NCI-H2171 (cell line): ENCODE results near the gene PDZRN4.

Experiments used
- DNase-seq: peaks from one replicate; lab custom pipeline; 2025; lab: John Stamatoyannopoulos, UW

PDZRN4 gene

GRCh38 chr12:41356181-41356580 lies 168.1 kb downstream of the PDZRN4 start:
- no peak for DNase-seq

GRCh38 chr12:41361738-41362137 lies 173.6 kb downstream of the PDZRN4 start:
- peak; percentile 15 for DNase-seq

- no peak for DNase-seq
Observed at GRCh38 chr12:41362510-41362909, 174.4 kb downstream of the PDZRN4 start.

GRCh38 chr12:41362931-41363330 lies 174.8 kb downstream of the PDZRN4 start:
- DNase-seq: no peak

GRCh38 chr12:41364211-41364610 lies 176.1 kb downstream of the PDZRN4 start:
- no peak for DNase-seq

GRCh38 chr12:41365653-41366171 lies 177.6 kb downstream of the PDZRN4 start:
- DNase-seq: no peak

- no peak for DNase-seq
Observed at GRCh38 chr12:41367726-41368405, 179.7 kb downstream of the PDZRN4 start.

GRCh38 chr12:41380878-41381277 lies 192.8 kb downstream of the PDZRN4 start:
- no peak for DNase-seq

- no peak for DNase-seq
Observed at GRCh38 chr12:41402801-41403200, 214.7 kb downstream of the PDZRN4 start.

- DNase-seq: peak; percentile 5
Observed at GRCh38 chr12:41407232-41407799, 219.2 kb downstream of the PDZRN4 start.

- DNase-seq: peak; percentile 22
Observed at GRCh38 chr12:41409628-41410027, 221.5 kb downstream of the PDZRN4 start.

GRCh38 chr12:41418586-41418985 lies 230.5 kb downstream of the PDZRN4 start:
- no peak for DNase-seq

- peak; percentile 97 for DNase-seq
Observed at GRCh38 chr12:41419131-41419893, 231.2 kb downstream of the PDZRN4 start.

- no peak for DNase-seq
Observed at GRCh38 chr12:41424651-41425050, 236.5 kb downstream of the PDZRN4 start.

GRCh38 chr12:41433460-41433859 lies 245.3 kb downstream of the PDZRN4 start:
- no peak for DNase-seq

GRCh38 chr12:41436076-41436475 lies 248.0 kb downstream of the PDZRN4 start:
- DNase-seq: no peak

- DNase-seq: no peak
Observed at GRCh38 chr12:41437563-41437962, 249.4 kb downstream of the PDZRN4 start.

GRCh38 chr12:41438854-41439541 lies 250.9 kb downstream of the PDZRN4 start:
- no peak for DNase-seq

- DNase-seq: no peak
Observed at GRCh38 chr12:41439801-41440200, 251.7 kb downstream of the PDZRN4 start.

- DNase-seq: no peak
Observed at GRCh38 chr12:41441180-41441579, 253.1 kb downstream of the PDZRN4 start.

- no peak for DNase-seq
Observed at GRCh38 chr12:41442896-41443295, 254.8 kb downstream of the PDZRN4 start.

GRCh38 chr12:41443690-41444089 lies 255.6 kb downstream of the PDZRN4 start:
- no peak for DNase-seq
